ENCODE measurements around the gene UTP4. TPM values are rescaled to one million over a fixed set of nuclear protein-coding genes. Genes with fewer than 3 reads are reported as not detected.

The UTP4 gene
- polyA plus RNA-seq, 1 donor from 2014 or later: 18.5 TPM

- Histone ChIP-seq H2AFZ (ENCODE audit: low read depth, low read length) (no peak overlapping the region), H3K36me3 (ENCODE audit: insufficient read depth, low read length) (no peaks in the 10 kb centered on the region), H3K4me3 (ENCODE audit: low read length) (no peak overlapping the region), H3K9ac (ENCODE audit: low read length) (no peak overlapping the region), H3F3A (ENCODE audit: insufficient read depth, low read length, poor library complexity, severe bottlenecking) (no peaks in the 10 kb centered on the region), H3K79me2 (replicated peaks; ENCODE audit: insufficient read depth, low read length) (no peaks in the 10 kb centered on the region), H4K20me1 (ENCODE audit: insufficient read depth) (no peaks in the 10 kb centered on the region), H3K4me2 (ENCODE audit: low read length) (no peak overlapping the region), H3K9me3 (ENCODE audit: low read length) (no peaks in the 10 kb centered on the region), H3K9me2 (ENCODE audit: insufficient read depth, low read length) (no peaks in the 10 kb centered on the region), H3K27me3 (ENCODE audit: insufficient read depth, low read depth, low read length) (no peaks in the 10 kb centered on the region), H3K27ac (ENCODE audit: low read length) (no peak overlapping the region)
- no peak for TF ChIP-seq MXI1 (conservative IDR thresholded peaks at IDR 0.05; ENCODE audit: poor library complexity, severe bottlenecking)
Measured at GRCh38 chr16:69209735-69210134, 77.3 kb downstream of the UTP4 start.

- no peaks in the 10 kb centered on the region for H3K36me3 ChIP-seq (ENCODE audit: insufficient read depth, low read length)
- no peak overlapping the region for H3K4me3 ChIP-seq (ENCODE audit: low read length)
- peaks cover 4% of the 10 kb centered on the region for H3K79me2 ChIP-seq (replicated peaks; ENCODE audit: insufficient read depth, low read length)
- no peaks in the 10 kb centered on the region for H3K9me2 ChIP-seq (ENCODE audit: insufficient read depth, low read length)
- no peak overlapping the region for H3K4me2 ChIP-seq (ENCODE audit: low read length)
- no peak overlapping the region for H3K9ac ChIP-seq (ENCODE audit: low read length)
- TF ChIP-seq EP300 (conservative IDR thresholded peaks at IDR 0.05; ENCODE audit: poor library complexity, severe bottlenecking) (no peak), SMC3 (conservative IDR thresholded peaks at IDR 0.05; ENCODE audit: poor library complexity) (no peak), EZH2 (IDR thresholded peaks at IDR 0.05; ENCODE audit: borderline replicate concordance, insufficient read depth, low read length, poor library complexity, severe bottlenecking) (no peak), TAF1 (IDR thresholded peaks at IDR 0.05; ENCODE audit: low read depth) (no peak), POLR2AphosphoS5 (IDR thresholded peaks at IDR 0.05) (no peak), REST (IDR thresholded peaks at IDR 0.05; ENCODE audit: borderline replicate concordance) (no peak), CTCF (IDR thresholded peaks at IDR 0.05; ENCODE audit: poor library complexity, severe bottlenecking) (no peak), MXI1 (conservative IDR thresholded peaks at IDR 0.05; ENCODE audit: poor library complexity, severe bottlenecking) (no peak), RAD21 (conservative IDR thresholded peaks at IDR 0.05) (no peak)
- no peaks in the 10 kb centered on the region for H3K9me3 ChIP-seq (ENCODE audit: low read length)
- no peaks in the 10 kb centered on the region for H4K20me1 ChIP-seq (ENCODE audit: insufficient read depth)
- no peaks in the 10 kb centered on the region for H3K27me3 ChIP-seq (ENCODE audit: insufficient read depth, low read depth, low read length)
- no peaks in the 10 kb centered on the region for H3F3A ChIP-seq (ENCODE audit: insufficient read depth, low read length, poor library complexity, severe bottlenecking)
- H3K27ac ChIP-seq (ENCODE audit: low read length): no peak overlapping the region
- H2AFZ ChIP-seq (ENCODE audit: low read depth, low read length): no peak overlapping the region
Measured at GRCh38 chr16:69217433-69217832, 85.0 kb downstream of the UTP4 start.

Small RNA genes lying within 50 kb of the gene (small RNA-seq; reads per million reads assigned to genes)
- gene RF00019 (0 to 1.2 (median 0) reads per million in 3 experiments), gene RNU6-22P (1.7 to 5.4 (median 3.4) reads per million in 3 experiments)

Other genes with a start within 250 kb of the UTP4 start
- gene HAS3, start 27.0 kb upstream of the UTP4 start, polyA plus RNA-seq: 12.5 and 30.1 TPM in 2 replicates
- 109 and 133 TPM in 2 replicates for gene CHTF8, start 61 bp upstream of the UTP4 start, polyA plus RNA-seq
- 7.0 and 8.2 TPM in 2 replicates for gene SNTB2, start 54.5 kb downstream of the UTP4 start, polyA plus RNA-seq
- gene VPS4A, start 178.7 kb downstream of the UTP4 start, polyA plus RNA-seq: 46.3 and 52.6 TPM in 2 replicates
- 5.1 and 6.0 TPM in 2 replicates for gene PDF, start 197.9 kb downstream of the UTP4 start, polyA plus RNA-seq
- 27.8 and 44.4 TPM in 2 replicates for gene COG8, start 206.9 kb downstream of the UTP4 start, polyA plus RNA-seq
- 12.2 and 15.8 TPM in 2 replicates for gene NIP7, start 207.1 kb downstream of the UTP4 start, polyA plus RNA-seq
- not detected in 2 replicates for gene TMED6, start 219.1 kb downstream of the UTP4 start, polyA plus RNA-seq